Common myeloid progenitor, CD34-positive (primary cell): ENCODE results near the gene SIT1.

Source experiments
- CTCF ChIA-PET: fragments of 350-600 bp; sonication (Branson Sonifier 250); formaldehyde crosslinking; loops from one replicate; lab custom pipeline; 2021; ENCODE audit warnings: antibody characterized with exemption; lab: Charles Lee
- POLR2A ChIA-PET: fragments of 350-600 bp; sonication (Branson Sonifier 250); formaldehyde crosslinking; loops from one replicate; lab custom pipeline; 2021; ENCODE audit warnings: antibody characterized with exemption; lab: Charles Lee
- DNase-seq, 3 donors: peaks; one replicate each; pipeline versions ENCODE4 v3.0.0 to v3.0.0-alpha.2; 2013
- H3K27ac ChIP-seq, 2 experiments: 1 replicate in 1 of 2; 2 replicates in 1 of 2; pipeline ENCODE4 v1.7.0; 2013; ENCODE audit warnings: inconsistent platforms in 2 of 2, low read length in 2 of 2, mild to moderate bottlenecking in 2 of 2, low read depth in 1 of 2, moderate library complexity in 1 of 2; ENCODE audit not compliant: severe bottlenecking in 2 of 2, insufficient read depth in 1 of 2, poor library complexity in 1 of 2
- H3K27me3 ChIP-seq, 5 experiments: replicated peaks in 2 of 5; 1 replicate in 3 of 5; 2 replicates in 2 of 5; pipeline versions ENCODE4 v1.6.1 to v1.7.0; 2013; ENCODE audit warnings: low read length in 4 of 5, mild to moderate bottlenecking in 2 of 5, moderate library complexity in 2 of 5, inconsistent platforms in 1 of 5; ENCODE audit not compliant: insufficient read depth in 5 of 5, control insufficient read depth in 4 of 5
- H3K36me3 ChIP-seq, 4 experiments: 1 replicate in 2 of 4; 2 replicates in 2 of 4; pipeline versions ENCODE4 v1.6.1 to v1.7.0; 2013; ENCODE audit warnings: low read length in 3 of 4, control low read depth in 1 of 4, mild to moderate bottlenecking in 1 of 4; ENCODE audit not compliant: control insufficient read depth in 4 of 4, insufficient read depth in 4 of 4
- H3K4me1 ChIP-seq, 4 experiments: 1 replicate in 3 of 4; 2 replicates in 1 of 4; pipeline versions ENCODE4 v1.6.1 to v1.7.1; 2013; ENCODE audit warnings: low read length in 3 of 4, mild to moderate bottlenecking in 3 of 4, control low read depth in 1 of 4, inconsistent platforms in 1 of 4, moderate library complexity in 1 of 4; ENCODE audit not compliant: control insufficient read depth in 4 of 4, insufficient read depth in 4 of 4; ENCODE audit errors: control extremely low read depth in 1 of 4
- H3K4me3 ChIP-seq, 7 experiments: 1 replicate in 4 of 7; 2 replicates in 3 of 7; pipeline versions ENCODE4 v1.5.1 to v1.7.0; 2013; ENCODE audit warnings: mild to moderate bottlenecking in 7 of 7, low read length in 6 of 7, moderate library complexity in 6 of 7, inconsistent platforms in 2 of 7, low read depth in 2 of 7, control low read depth in 1 of 7; ENCODE audit not compliant: insufficient read depth in 4 of 7, control insufficient read depth in 1 of 7; ENCODE audit errors: extremely low read depth in 1 of 7
- H3K9me3 ChIP-seq, 5 experiments: 1 replicate in 4 of 5; 2 replicates in 1 of 5; pipeline versions ENCODE4 v1.6.1 to v1.7.1; 2013; ENCODE audit warnings: low read length in 4 of 5, mild to moderate bottlenecking in 2 of 5, inconsistent platforms in 1 of 5, low read depth in 1 of 5, moderate library complexity in 1 of 5; ENCODE audit not compliant: control insufficient read depth in 4 of 5, insufficient read depth in 2 of 5; ENCODE audit errors: control extremely low read depth in 1 of 5
- WGBS: methylation state at CpG from one replicate; pipeline ENCODE4 v1.1.5; 2013; ENCODE audit not compliant: insufficient coverage; 5-methylcytosine and 5-hydroxymethylcytosine counted together

SIT1 gene

DNA sequence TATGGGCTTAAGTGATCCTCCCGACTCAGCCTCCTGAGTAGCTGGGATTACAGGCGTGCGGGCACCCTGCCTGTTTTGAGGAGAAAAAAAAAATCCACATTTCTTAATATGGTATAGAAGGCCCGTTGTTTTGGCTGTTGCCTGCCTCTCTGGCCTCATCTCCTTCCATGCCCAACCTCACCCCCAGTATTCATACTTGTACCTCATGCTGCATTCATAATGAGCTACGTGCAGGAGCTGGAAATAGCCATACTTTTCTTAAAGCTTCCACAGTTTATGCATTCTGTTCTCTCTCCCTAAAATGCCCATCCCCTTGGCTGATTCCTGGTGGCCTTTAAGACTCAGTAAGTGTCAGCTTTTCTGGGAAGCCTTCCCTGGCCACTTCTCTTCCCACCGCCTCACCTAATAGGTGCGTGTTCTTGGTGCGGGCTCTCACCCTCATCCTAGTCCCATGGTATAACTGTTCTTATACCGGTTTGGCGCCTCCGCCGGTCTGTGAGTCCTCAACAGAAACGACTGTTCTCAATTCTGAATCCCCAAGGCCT, 41.1 kb upstream of the SIT1 start:
- ChIA-PET POLR2A (interaction anchor here (0.6 to 0.7 kb wide), 2 partner anchors 21 to 33 kb away, joined by 3 read pairs; no protein-coding TSS in a partner anchor), CTCF (interaction anchor here (0.7 to 8.3 kb wide), 18 partner anchors 9 to 76 kb away, joined by 3 to 86 read pairs (median 3); partner anchors contain the start of genes ARHGEF39, CCDC107 and RMRP)
- peak overlapping the region in 1 of 7 experiments; percentile 85 for H3K4me3 ChIP-seq
- no peaks in the 10 kb centered on the region for H3K9me3 ChIP-seq
- H3K4me1 ChIP-seq: peaks cover 0 to 19% (median 18%) of the 10 kb centered on the region in 4 experiments
- no peaks in the 10 kb centered on the region for H3K27me3 ChIP-seq
- 100% methylated on average over 5 of the region's 13 CpGs for WGBS
- DNase-seq: no peak
- H3K36me3 ChIP-seq: peaks cover 8 to 14% (median 10%) of the 10 kb centered on the region in 4 experiments
- H3K27ac ChIP-seq: no peak overlapping the region

DNA sequence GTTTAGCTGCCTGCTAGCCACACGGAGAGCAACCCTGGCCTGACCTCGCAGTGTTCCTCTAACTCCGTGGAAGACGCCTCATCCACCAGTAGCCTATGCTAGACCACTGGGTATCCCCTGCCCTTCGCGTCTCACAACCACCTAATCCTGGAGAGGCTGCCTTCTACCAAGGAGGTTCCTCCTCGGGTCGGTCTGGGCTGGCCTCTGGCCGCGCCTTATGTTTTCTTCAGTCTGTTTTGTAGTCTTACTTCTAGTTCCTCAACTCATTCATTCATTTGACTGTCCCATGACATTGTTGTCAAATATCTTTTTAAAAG, 40.6 kb upstream of the SIT1 start:
- DNase-seq: peak in 2 of 3 donors; percentile 11 to 25

DNA sequence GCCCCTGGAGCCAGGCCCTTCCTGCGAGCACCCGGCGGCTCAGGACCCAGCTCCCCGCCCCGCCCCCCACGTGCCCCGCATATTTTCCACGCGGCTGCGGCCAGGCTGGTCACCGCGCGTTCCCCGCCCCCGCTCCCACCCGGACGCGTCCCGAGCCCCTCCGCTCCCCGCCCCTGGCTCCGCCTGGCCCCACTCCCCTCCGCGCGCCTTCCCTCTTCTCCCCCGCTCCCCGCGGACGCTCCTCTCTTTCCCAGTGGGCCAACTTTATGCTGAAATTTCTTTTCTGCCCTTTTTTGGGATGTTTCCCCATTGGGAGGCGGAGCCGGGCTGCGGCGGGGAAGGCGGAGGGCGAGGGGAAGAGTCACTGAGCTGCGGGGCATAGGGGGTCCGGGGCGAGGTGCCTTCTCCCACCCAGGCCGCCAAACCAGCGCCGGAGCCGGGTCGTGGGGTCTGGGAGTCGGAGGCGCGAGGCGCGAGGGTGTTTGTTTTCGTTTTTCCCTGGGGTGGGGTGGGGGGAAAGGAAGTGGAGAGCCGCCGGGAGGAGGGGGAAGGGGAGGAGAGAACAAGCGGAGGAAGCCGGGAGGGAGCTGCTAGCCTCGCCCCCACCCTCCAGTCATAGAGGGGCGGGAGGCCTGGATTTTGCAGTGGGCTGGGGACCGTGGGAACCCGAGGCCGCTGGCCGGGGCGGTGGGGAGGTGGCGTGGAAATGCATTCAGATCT, 40.0 kb upstream of the SIT1 start:
- POLR2A ChIA-PET: interaction anchor here (0.7 to 1.4 kb wide), 2 partner anchors 16 to 17 kb away, joined by 3 read pairs; no protein-coding TSS in a partner anchor
- CTCF ChIA-PET: interaction anchor here (1.1 to 2.6 kb wide), 12 partner anchors 10 to 38 kb away, joined by 3 to 7 read pairs (median 4); partner anchors contain the start of genes CCDC107 and RMRP
- peak; percentile 11 to 46 (median 39) for DNase-seq
- Histone ChIP-seq H3K27me3 (no peaks in the 10 kb centered on the region), H3K9me3 (no peaks in the 10 kb centered on the region), H3K27ac (peak overlapping the region in 1 of 2 experiments; percentile 43), H3K4me3 (peak overlapping the region; percentile 52 to 87 (median 74)), H3K4me1 (peaks cover 0 to 19% (median 18%) of the 10 kb centered on the region in 4 experiments), H3K36me3 (peaks cover under 1 to 4% (median 2%) of the 10 kb centered on the region in 4 experiments)
- WGBS: under 1% methylated on average over 39 of the region's 61 CpGs

More for the DNA sequence above, 40.6 kb upstream of the SIT1 start:
- Histone ChIP-seq H3K9me3 (no peaks in the 10 kb centered on the region), H3K4me3 (peak overlapping the region; percentile 52 to 87 (median 74)), H3K4me1 (peaks cover 0 to 19% (median 18%) of the 10 kb centered on the region in 4 experiments), H3K27me3 (no peaks in the 10 kb centered on the region), H3K27ac (peak overlapping the region in 1 of 2 experiments; percentile 43), H3K36me3 (peaks cover 3 to 9% (median 6%) of the 10 kb centered on the region in 4 experiments)
- ChIA-PET POLR2A (interaction anchor here (0.6 to 1.4 kb wide), 3 partner anchors 17 to 34 kb away, joined by 3 read pairs; no protein-coding TSS in a partner anchor), CTCF (interaction anchor here (0.7 to 8.3 kb wide), 17 partner anchors 9 to 76 kb away, joined by 3 to 86 read pairs (median 3); partner anchors contain the start of genes ARHGEF39, CCDC107 and RMRP)
- 16% methylated on average over 10 of the region's 10 CpGs for WGBS

GRCh38 chr9:35690294-35690613, 39.5 kb upstream of the SIT1 start:
- 0% methylated on average over 9 of the region's 21 CpGs for WGBS
- ChIA-PET POLR2A (interaction anchor here (0.7 to 1.4 kb wide), 2 partner anchors 15 to 18 kb away, joined by 3 read pairs; no protein-coding TSS in a partner anchor), CTCF (interaction anchor here (1.1 to 1.4 kb wide), 4 partner anchors 13 to 36 kb away, joined by 3 to 7 read pairs (median 4); partner anchors contain the start of genes CCDC107 and RMRP)
- Histone ChIP-seq H3K36me3 (peaks cover 0 to 5% (median 2%) of the 10 kb centered on the region in 4 experiments), H3K27ac (no peak overlapping the region), H3K9me3 (no peaks in the 10 kb centered on the region), H3K27me3 (no peaks in the 10 kb centered on the region), H3K4me1 (peaks cover 0 to 19% (median 18%) of the 10 kb centered on the region in 4 experiments), H3K4me3 (peak overlapping the region; percentile 44 to 87 (median 74))
- no peak for DNase-seq

DNA sequence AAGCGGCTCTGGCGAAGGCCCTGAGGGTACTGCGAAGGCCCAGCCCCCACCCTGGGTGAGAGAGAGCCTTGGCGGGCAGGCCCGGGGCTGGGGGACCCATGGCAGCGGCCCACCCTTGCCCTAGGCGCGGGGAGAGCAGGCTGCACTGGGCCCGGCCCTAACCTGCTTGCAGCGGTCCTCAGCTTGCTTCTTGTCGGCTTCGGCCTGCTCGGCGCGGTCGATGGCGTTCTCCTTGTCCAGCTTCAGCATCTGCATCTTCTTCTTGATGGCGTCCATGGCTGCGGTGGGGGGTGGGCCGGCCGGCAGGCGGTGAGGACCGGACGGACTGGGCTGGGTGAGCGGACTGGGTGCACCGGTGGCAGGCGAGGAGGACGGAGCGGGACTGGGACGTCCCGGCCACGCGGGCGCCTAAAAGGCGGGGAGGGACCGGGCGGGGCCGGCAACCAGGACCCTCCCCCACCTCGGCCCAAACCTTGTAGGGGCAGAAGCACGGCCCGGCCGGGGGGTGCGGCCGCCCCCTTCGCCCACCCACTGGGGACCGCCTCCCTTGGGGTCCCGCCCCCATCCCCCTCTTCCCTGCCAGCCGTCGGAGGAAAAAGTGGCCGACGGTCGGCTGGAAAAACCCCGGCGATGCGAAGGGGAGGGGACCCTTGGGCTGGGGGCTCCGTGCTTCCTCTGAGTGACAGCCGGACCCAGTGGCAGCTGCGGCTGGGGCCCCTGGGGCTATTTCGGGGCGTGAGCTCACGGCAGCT, 39.0 kb upstream of the SIT1 start, which contains the start of gene TPM2:
TSS of gene TPM2 (minus strand) at position 384 of the 752 bp plus-strand sequence. CDS start at position 276, 108 bp downstream.
- peak in 1 of 3 donors; percentile 9 for DNase-seq
- no peaks in the 10 kb centered on the region for H3K9me3 ChIP-seq
- 29% methylated on average over 60 of the region's 61 CpGs for WGBS
- H3K4me3 ChIP-seq: peak within 1 kb of the TSS; percentile 52 to 87 (median 74)
- peaks cover 0 to 10% (median 3%) of the 10 kb centered on the region in 4 experiments for H3K36me3 ChIP-seq
- ChIA-PET CTCF (interaction anchor here (1.1 to 2.0 kb wide), 3 partner anchors 27 to 38 kb away, joined by 3 to 7 read pairs (median 4); partner anchors contain the start of genes CCDC107 and RMRP), POLR2A (no interaction called here)
- peaks cover 0 to 19% (median 18%) of the 10 kb centered on the region in 4 experiments for H3K4me1 ChIP-seq
- no peak within 1 kb of the TSS for H3K27ac ChIP-seq
- no peaks in the 10 kb centered on the region for H3K27me3 ChIP-seq
